ENCODE measurements around the gene STARD10.

Gene STARD10

DNA sequence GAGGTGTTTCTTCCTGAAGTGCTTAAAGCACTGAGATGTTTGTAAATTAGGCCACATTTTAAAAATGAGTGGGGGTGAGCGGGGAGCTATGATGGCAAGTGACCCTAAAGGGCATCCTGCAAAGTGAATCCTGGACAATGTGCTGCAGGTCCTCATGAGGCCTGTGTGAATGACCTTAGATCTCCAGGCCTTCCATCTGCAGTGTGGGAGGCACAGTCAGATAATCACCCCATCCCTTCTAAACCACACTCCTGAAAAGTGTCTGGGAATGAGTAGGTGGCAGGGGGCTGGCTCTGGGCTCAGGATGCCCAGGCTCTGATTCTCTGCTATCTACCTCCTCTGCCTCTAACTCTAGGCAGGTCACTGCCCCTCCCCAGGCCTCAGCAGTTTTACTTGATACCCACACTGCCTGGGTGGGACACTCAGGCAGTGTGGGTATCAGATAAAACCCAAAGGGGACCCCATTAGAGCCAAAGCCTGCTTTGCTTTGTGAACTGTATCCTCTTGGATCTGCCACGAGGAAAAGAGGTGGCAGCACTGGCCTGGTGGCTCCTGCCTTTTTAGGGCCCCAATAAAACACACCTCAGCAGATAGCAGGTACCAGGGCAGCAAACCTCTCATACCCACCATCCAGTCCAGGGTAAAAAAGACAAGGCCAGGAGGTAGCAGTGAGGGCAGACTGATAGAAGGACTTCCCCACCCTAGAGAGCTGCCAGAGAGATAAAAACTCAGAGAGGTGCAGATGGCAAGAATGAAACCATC, 10.5 kb downstream of the STARD10 start:
- H3K9me3 ChIP-seq (ENCODE audit: insufficient read depth, low read depth, low read length): no peaks in the 10 kb centered on the region
- H3K36me3 ChIP-seq (ENCODE audit: insufficient read depth, low read depth, low read length): no peaks in the 10 kb centered on the region
- H3K4me1 ChIP-seq (ENCODE audit: insufficient read depth, low read length): peaks cover 6% of the 10 kb centered on the region; the same call in 1 of the 2 replicates
- peaks cover 23% of the 10 kb centered on the region for H3K27me3 ChIP-seq (ENCODE audit: insufficient read depth, low read length)
- no peak overlapping the region for H3K27ac ChIP-seq (ENCODE audit: low read length)
- H3K9ac ChIP-seq (ENCODE audit: low read depth, low read length): no peak overlapping the region
- no peak overlapping the region for H3K4me3 ChIP-seq (ENCODE audit: low read length)

- no peaks in the 10 kb centered on the region for H3K9me3 ChIP-seq (ENCODE audit: insufficient read depth, low read depth, low read length)
- H3K9ac ChIP-seq (ENCODE audit: low read depth, low read length): no peak overlapping the region
These were observed 11.5 kb downstream of the STARD10 start for GRCh38 chr11:72782081-72782920.

DNA sequence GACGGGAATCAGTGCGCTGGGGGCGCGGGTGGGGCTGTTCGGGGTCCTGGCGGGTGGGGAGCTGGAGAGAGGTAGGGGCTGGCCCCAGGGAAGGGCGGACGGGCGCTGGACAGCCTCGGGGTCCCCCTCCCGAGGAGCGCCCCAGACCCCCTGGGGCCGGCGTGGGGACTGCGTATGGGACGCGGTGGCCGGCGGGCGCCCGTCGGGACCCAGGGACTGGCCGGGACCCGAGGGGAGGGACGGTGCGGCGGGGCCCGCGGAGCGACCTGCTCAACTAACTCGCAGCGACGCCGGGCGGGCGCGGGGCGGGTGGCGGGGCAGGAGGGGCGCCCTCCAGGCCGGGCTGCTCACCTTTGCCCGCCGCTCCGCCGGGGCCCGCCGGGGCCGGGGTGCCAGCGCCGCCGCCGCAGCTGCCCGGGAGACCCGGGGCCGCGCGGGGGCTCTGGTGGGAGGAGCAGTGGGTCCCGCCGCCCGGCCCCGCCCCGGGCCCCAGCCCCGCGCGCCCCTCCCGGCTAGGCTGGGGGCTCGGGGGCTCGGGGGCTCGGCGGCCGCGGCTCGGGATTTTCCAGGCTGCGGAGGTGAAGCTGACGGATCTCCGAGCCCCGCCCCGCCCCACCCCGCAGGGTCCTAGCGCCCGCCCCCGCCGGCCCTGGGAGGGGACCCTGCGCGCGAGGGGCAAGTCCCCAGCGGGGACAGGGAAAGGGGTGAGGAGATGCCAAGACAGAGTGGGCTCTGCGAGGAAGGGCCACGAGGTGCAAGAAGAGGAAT, 12.3 kb downstream of the STARD10 start:
- Histone ChIP-seq H3K4me3 (ENCODE audit: low read length) (peak overlapping the region; percentile 72), H3K36me3 (ENCODE audit: insufficient read depth, low read depth, low read length) (no peaks in the 10 kb centered on the region), H3K9me3 (ENCODE audit: insufficient read depth, low read depth, low read length) (no peaks in the 10 kb centered on the region), H3K27me3 (ENCODE audit: insufficient read depth, low read length) (peaks cover 23% of the 10 kb centered on the region), H3K4me1 (ENCODE audit: insufficient read depth, low read length) (peaks cover 6% of the 10 kb centered on the region; the same call in 1 of the 2 replicates), H3K27ac (ENCODE audit: low read length) (no peak overlapping the region), H3K9ac (ENCODE audit: low read depth, low read length) (no peak overlapping the region; the same call in 1 of the 2 replicates)

More at GRCh38 chr11:72782081-72782920, 11.5 kb downstream of the STARD10 start:
- no peaks in the 10 kb centered on the region for H3K36me3 ChIP-seq (ENCODE audit: insufficient read depth, low read depth, low read length)
- H3K27me3 ChIP-seq (ENCODE audit: insufficient read depth, low read length): peaks cover 23% of the 10 kb centered on the region
- peaks cover 6% of the 10 kb centered on the region; the same call in 1 of the 2 replicates for H3K4me1 ChIP-seq (ENCODE audit: insufficient read depth, low read length)
- H3K27ac ChIP-seq (ENCODE audit: low read length): no peak overlapping the region
- peak overlapping the region; percentile 61 for H3K4me3 ChIP-seq (ENCODE audit: low read length)

DNA sequence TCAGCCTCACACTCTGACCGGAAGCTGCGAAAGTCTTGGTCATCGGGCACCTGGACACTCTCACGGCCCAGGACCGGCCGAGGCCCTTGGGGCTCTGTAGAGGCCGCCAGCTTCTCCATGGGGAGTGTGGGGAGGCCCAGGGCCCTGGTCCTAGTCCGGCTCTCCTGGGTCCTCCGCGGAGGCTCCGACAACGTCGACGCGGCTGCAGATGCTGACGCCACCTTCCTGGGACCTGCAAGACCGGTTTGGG, 12.9 kb downstream of the STARD10 start:
- peaks cover 6% of the 10 kb centered on the region; the same call in 1 of the 2 replicates for H3K4me1 ChIP-seq (ENCODE audit: insufficient read depth, low read length)
- H3K27ac ChIP-seq (ENCODE audit: low read length): no peak overlapping the region
- no peaks in the 10 kb centered on the region for H3K9me3 ChIP-seq (ENCODE audit: insufficient read depth, low read depth, low read length)
- H3K4me3 ChIP-seq (ENCODE audit: low read length): peak overlapping the region; percentile 72
- peaks cover 23% of the 10 kb centered on the region for H3K27me3 ChIP-seq (ENCODE audit: insufficient read depth, low read length)
- no peaks in the 10 kb centered on the region for H3K36me3 ChIP-seq (ENCODE audit: insufficient read depth, low read depth, low read length)
- H3K9ac ChIP-seq (ENCODE audit: low read depth, low read length): peak overlapping the region; percentile 24; the same call in 1 of the 2 replicates

DNA sequence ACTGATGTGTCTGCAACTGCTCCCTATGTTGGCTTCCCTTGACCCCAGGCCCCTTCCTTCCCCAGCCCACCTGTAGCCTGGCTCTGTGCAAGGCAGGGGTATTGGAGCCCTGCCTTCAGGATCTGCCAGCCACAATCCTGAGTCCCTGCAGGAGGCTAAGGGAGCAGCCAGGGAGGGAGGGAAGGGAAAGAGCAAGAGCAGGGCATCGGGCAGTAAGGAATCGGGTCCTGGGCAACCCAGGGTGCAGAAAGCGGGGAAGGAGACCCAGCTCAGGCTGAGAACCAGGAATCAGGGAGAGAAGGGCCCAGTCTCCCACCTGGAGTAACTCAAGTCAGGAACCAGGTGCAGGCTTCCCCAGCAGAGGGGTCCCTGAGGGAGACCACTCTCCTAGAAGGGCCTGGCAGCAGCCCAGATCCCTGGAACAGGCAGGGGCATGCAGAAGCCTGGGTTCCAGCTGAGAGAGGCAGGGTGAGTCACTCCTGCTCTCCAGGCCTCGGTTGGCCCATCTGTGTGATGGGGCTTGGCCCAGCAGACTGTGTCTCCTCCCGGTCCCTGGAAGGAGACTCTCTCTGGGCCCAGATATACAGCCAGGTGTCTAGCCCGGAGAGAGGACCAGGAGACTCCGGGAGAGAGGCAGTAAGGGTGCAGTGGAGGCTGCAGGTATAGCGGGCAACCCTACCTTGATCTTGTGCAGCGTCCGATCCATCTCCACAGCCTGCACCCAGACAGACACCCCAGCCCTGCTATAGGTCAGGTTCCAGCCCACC, 13.4 kb downstream of the STARD10 start:
- H3K9me3 ChIP-seq (ENCODE audit: insufficient read depth, low read depth, low read length): no peaks in the 10 kb centered on the region
- H3K27me3 ChIP-seq (ENCODE audit: insufficient read depth, low read length): peaks cover 23% of the 10 kb centered on the region
- H3K36me3 ChIP-seq (ENCODE audit: insufficient read depth, low read depth, low read length): no peaks in the 10 kb centered on the region
- no peak overlapping the region for H3K27ac ChIP-seq (ENCODE audit: low read length)
- H3K9ac ChIP-seq (ENCODE audit: low read depth, low read length): peak overlapping the region; percentile 24; the same call in 1 of the 2 replicates
- H3K4me1 ChIP-seq (ENCODE audit: insufficient read depth, low read length): peaks cover 6% of the 10 kb centered on the region; the same call in 1 of the 2 replicates
- peak overlapping the region; percentile 72 for H3K4me3 ChIP-seq (ENCODE audit: low read length)

- Histone ChIP-seq H3K27me3 (ENCODE audit: insufficient read depth, low read length) (peaks cover 23% of the 10 kb centered on the region), H3K9ac (ENCODE audit: low read depth, low read length) (no peak overlapping the region), H3K4me1 (ENCODE audit: insufficient read depth, low read length) (peaks cover 6% of the 10 kb centered on the region; the same call in 1 of the 2 replicates), H3K36me3 (ENCODE audit: insufficient read depth, low read depth, low read length) (no peaks in the 10 kb centered on the region), H3K4me3 (ENCODE audit: low read length) (no peak overlapping the region), H3K27ac (ENCODE audit: low read length) (no peak overlapping the region), H3K9me3 (ENCODE audit: insufficient read depth, low read depth, low read length) (no peaks in the 10 kb centered on the region)
These were observed 14.2 kb downstream of the STARD10 start for GRCh38 chr11:72779495-72780128.

- no peak overlapping the region for H3K9ac ChIP-seq (ENCODE audit: low read depth, low read length)
- no peaks in the 10 kb centered on the region for H3K36me3 ChIP-seq (ENCODE audit: insufficient read depth, low read depth, low read length)
- peaks cover 23% of the 10 kb centered on the region for H3K27me3 ChIP-seq (ENCODE audit: insufficient read depth, low read length)
- H3K9me3 ChIP-seq (ENCODE audit: insufficient read depth, low read depth, low read length): no peaks in the 10 kb centered on the region
- H3K27ac ChIP-seq (ENCODE audit: low read length): no peak overlapping the region
- no peak overlapping the region for H3K4me3 ChIP-seq (ENCODE audit: low read length)
- H3K4me1 ChIP-seq (ENCODE audit: insufficient read depth, low read length): peaks cover 6% of the 10 kb centered on the region; the same call in 1 of the 2 replicates
These were observed 15.0 kb downstream of the STARD10 start for GRCh38 chr11:72778535-72779494.

DNA sequence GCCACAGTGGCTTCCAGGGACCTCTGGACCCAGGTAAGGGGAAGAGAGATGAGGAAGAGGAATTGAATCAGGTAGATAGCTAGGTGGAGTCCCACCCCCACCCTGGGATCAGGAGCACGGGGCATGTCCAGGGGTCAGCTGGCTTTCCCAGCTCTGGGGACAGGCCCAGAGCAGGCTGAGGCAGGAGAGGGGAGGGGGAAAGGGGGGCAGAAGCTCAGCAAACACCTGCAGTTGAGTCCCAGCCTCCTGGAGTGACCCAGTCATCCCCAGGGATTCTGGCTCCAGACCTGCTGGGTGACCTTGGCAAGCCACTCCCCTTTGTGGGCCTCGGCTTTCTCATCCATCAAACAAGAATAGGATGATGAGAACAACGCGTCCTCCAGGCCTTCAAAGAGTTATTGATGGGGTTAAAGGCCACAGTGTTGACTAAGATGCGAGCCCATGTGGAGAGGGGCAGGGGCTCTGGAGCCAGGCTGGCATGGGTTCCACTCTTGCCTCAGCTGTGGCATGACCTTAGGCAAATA, 16.0 kb downstream of the STARD10 start:
- Histone ChIP-seq H3K27ac (ENCODE audit: low read length) (no peak overlapping the region), H3K36me3 (ENCODE audit: insufficient read depth, low read depth, low read length) (no peaks in the 10 kb centered on the region), H3K9ac (ENCODE audit: low read depth, low read length) (no peak overlapping the region), H3K27me3 (ENCODE audit: insufficient read depth, low read length) (peaks cover 23% of the 10 kb centered on the region), H3K4me1 (ENCODE audit: insufficient read depth, low read length) (peaks cover 6% of the 10 kb centered on the region; the same call in 1 of the 2 replicates), H3K9me3 (ENCODE audit: insufficient read depth, low read depth, low read length) (no peaks in the 10 kb centered on the region), H3K4me3 (ENCODE audit: low read length) (no peak overlapping the region)

- Histone ChIP-seq H3K9me3 (ENCODE audit: insufficient read depth, low read depth, low read length) (no peaks in the 10 kb centered on the region), H3K9ac (ENCODE audit: low read depth, low read length) (no peak overlapping the region), H3K27ac (ENCODE audit: low read length) (no peak overlapping the region), H3K27me3 (ENCODE audit: insufficient read depth, low read length) (peaks cover 19% of the 10 kb centered on the region), H3K36me3 (ENCODE audit: insufficient read depth, low read depth, low read length) (no peaks in the 10 kb centered on the region), H3K4me3 (ENCODE audit: low read length) (no peak overlapping the region), H3K4me1 (ENCODE audit: insufficient read depth, low read length) (peaks cover 2% of the 10 kb centered on the region; the same call in 1 of the 2 replicates)
These were observed 16.7 kb downstream of the STARD10 start for GRCh38 chr11:72776844-72777754.

All from iPS-20b (cell line).